ENCODE results near the gene CPT1A.

GRCh38 chr11:68734111-68734510 is 107.6 kb downstream of the CPT1A start:
- TF ChIP-seq CTCF (IDR thresholded peaks at IDR 0.05; ENCODE audit: insufficient read depth, low read length, poor library complexity, severe bottlenecking) = no peak
- TF ChIP-seq EZH2phosphoT487 (conservative IDR thresholded peaks at IDR 0.05; ENCODE audit: low read length) = no peak
